H1 (cell line): ENCODE data around the gene TMPRSS4. TPM values are rescaled to one million over a fixed set of nuclear protein-coding genes. Genes with fewer than 3 reads are reported as not detected.

Source experiments
- CTCF ChIA-PET: fragments of 300-600 bp; sonication (Branson Sonifier 250); formaldehyde crosslinking; loops from one replicate; lab custom pipeline; 2021; ENCODE audit not compliant: partially characterized antibody; lab: Charles Lee
- POLR2A ChIA-PET: fragments of 300-600 bp; sonication (Branson Sonifier 250); formaldehyde crosslinking; loops from one replicate; lab custom pipeline; 2021; ENCODE audit warnings: inconsistent platforms; ENCODE audit not compliant: partially characterized antibody; lab: Charles Lee
- DNase-seq, 2 experiments: peaks; one replicate each; pipeline versions ENCODE4 v3.0.0 to v3.0.0-alpha.2; 2010 to 2022; ENCODE audit warnings: low spot score in 2 of 2, low read depth in 1 of 2, mixed read lengths in 1 of 2
- FAIRE-seq: peaks from 2 replicates; lab custom pipeline; 2011; peaks lifted over from hg19 to GRCh38; lab: Jason Lieb, UNC
- H2AFZ ChIP-seq: 2 replicates; pipeline ENCODE4 v1.8.1; 2012; ENCODE audit warnings: low read length, inconsistent platforms
- H2AK5ac ChIP-seq: 2 replicates; pipeline ENCODE4 v1.6.1; 2013; ENCODE audit warnings: low read depth, low read length
- H2BK120ac ChIP-seq: replicated peaks from 2 replicates; pipeline ENCODE3; 2013; ENCODE audit warnings: low read depth, low read length, inconsistent platforms
- H2BK12ac ChIP-seq: 2 replicates; pipeline ENCODE4 v1.6.1; 2013; ENCODE audit warnings: low read depth, low read length
- H2BK15ac ChIP-seq: 2 replicates; pipeline ENCODE4 v1.6.1; 2013; ENCODE audit warnings: low read length
- H2BK20ac ChIP-seq: 2 replicates; pipeline ENCODE4 v1.6.1; 2013; ENCODE audit warnings: low read length
- H2BK5ac ChIP-seq: 2 replicates; pipeline ENCODE4 v1.6.1; 2013; ENCODE audit warnings: low read depth, low read length
- H3K14ac ChIP-seq: 2 replicates; pipeline ENCODE4 v1.6.1; 2013; ENCODE audit warnings: inconsistent platforms; ENCODE audit not compliant: insufficient read length
- H3K18ac ChIP-seq: 2 replicates; pipeline ENCODE4 v1.6.1; 2013; ENCODE audit warnings: low read length; ENCODE audit errors: extremely low read depth
- H3K23ac ChIP-seq: 2 replicates; pipeline ENCODE4 v1.6.1; 2013; ENCODE audit warnings: inconsistent platforms; ENCODE audit not compliant: insufficient read length
- H3K23me2 ChIP-seq: 2 replicates; pipeline ENCODE4 v1.6.1; 2013; ENCODE audit warnings: low read depth, low read length
- H3K27ac ChIP-seq: 2 replicates; pipeline ENCODE4 v1.6.1; 2011; ENCODE audit warnings: low read depth, low read length, inconsistent platforms
- H3K27me3 ChIP-seq, 4 experiments: replicated peaks in 1 of 4; 1 replicate in 1 of 4; 2 replicates in 3 of 4; pipeline versions ENCODE4 v1.6.1 to v1.8.1; 2011 to 2013; ENCODE audit warnings: low read length in 3 of 4, mild to moderate bottlenecking in 3 of 4, inconsistent platforms in 2 of 4, mixed read lengths in 2 of 4, moderate library complexity in 1 of 4; ENCODE audit not compliant: control insufficient read depth in 3 of 4, insufficient read depth in 3 of 4; ENCODE audit errors: extremely low read depth in 1 of 4
- H3K36me3 ChIP-seq, 4 experiments: 2 replicates each; pipeline versions ENCODE4 v1.6.1 to v1.8.1; 2011 to 2013; ENCODE audit warnings: mild to moderate bottlenecking in 4 of 4, low read length in 3 of 4, moderate library complexity in 2 of 4, control low read depth in 1 of 4, inconsistent platforms in 1 of 4; ENCODE audit not compliant: insufficient read depth in 4 of 4, control insufficient read depth in 2 of 4
- H3K4ac ChIP-seq: replicated peaks from 2 replicates; pipeline ENCODE3; 2013; ENCODE audit warnings: low read length, low read depth, mixed read lengths, inconsistent platforms; ENCODE audit not compliant: insufficient read length
- H3K4me1 ChIP-seq, 4 experiments: replicated peaks in 1 of 4; 1 replicate in 1 of 4; 2 replicates in 3 of 4; pipeline versions ENCODE4 v1.6.1 to v1.8.1; 2011 to 2013; ENCODE audit warnings: low read length in 3 of 4, inconsistent platforms in 2 of 4, mixed read lengths in 1 of 4; ENCODE audit not compliant: insufficient read depth in 4 of 4, control insufficient read depth in 3 of 4
- H3K4me2 ChIP-seq, 2 experiments: 2 replicates each; pipeline versions ENCODE4 v1.6.1 to v1.8.1; 2011 to 2013; ENCODE audit warnings: low read depth in 2 of 2, low read length in 2 of 2, control low read depth in 1 of 2, inconsistent platforms in 1 of 2, mild to moderate bottlenecking in 1 of 2; ENCODE audit not compliant: insufficient read depth in 1 of 2
- H3K4me3 ChIP-seq, 4 experiments: fragments of 200-600, 300-600 bp in 1 of 4; sonication (generic), shearing (Covaris generic), sonication (Bioruptor Twin) in 1 of 4; 2 replicates each; pipeline versions ENCODE4 v1.5.1 to v1.8.1; 2011 to 2016; ENCODE audit warnings: low read length in 4 of 4, low read depth in 3 of 4, control low read depth in 2 of 4, inconsistent platforms in 2 of 4, mild to moderate bottlenecking in 2 of 4, mixed read lengths in 1 of 4, moderate library complexity in 1 of 4; ENCODE audit not compliant: insufficient read depth in 2 of 4; ENCODE audit errors: extremely low read depth in 1 of 4
- H3K56ac ChIP-seq: replicated peaks from 2 replicates; pipeline ENCODE3; 2013; ENCODE audit warnings: low read depth, mild to moderate bottlenecking, mixed read lengths, low read length, inconsistent platforms; ENCODE audit not compliant: insufficient read length
- H3K79me1 ChIP-seq: 2 replicates; pipeline ENCODE4 v1.6.1; 2013; ENCODE audit warnings: low read depth, low read length, control low read depth
- H3K79me2 ChIP-seq, 2 experiments: 2 replicates each; pipeline versions ENCODE4 v1.6.1 to v1.8.1; 2012 to 2013; ENCODE audit warnings: low read length in 2 of 2, mild to moderate bottlenecking in 2 of 2, inconsistent platforms in 1 of 2; ENCODE audit not compliant: insufficient read depth in 2 of 2, control insufficient read depth in 1 of 2
- H3K9ac ChIP-seq, 4 experiments: replicated peaks in 1 of 4; 1 replicate in 1 of 4; 2 replicates in 3 of 4; pipeline versions ENCODE4 v1.6.1 to v1.8.1; 2011 to 2013; ENCODE audit warnings: low read depth in 3 of 4, low read length in 3 of 4, control low read depth in 2 of 4, mild to moderate bottlenecking in 2 of 4, moderate library complexity in 2 of 4, inconsistent platforms in 1 of 4; ENCODE audit errors: extremely low read depth in 1 of 4
- H3K9me3 ChIP-seq, 2 experiments: 2 replicates each; pipeline versions ENCODE4 v1.6.1 to v1.8.1; 2012 to 2013; ENCODE audit warnings: mild to moderate bottlenecking in 2 of 2, moderate library complexity in 2 of 2, control low read depth in 1 of 2, inconsistent platforms in 1 of 2, low read depth in 1 of 2, low read length in 1 of 2, mixed read lengths in 1 of 2; ENCODE audit not compliant: insufficient read depth in 2 of 2
- H4K20me1 ChIP-seq, 2 experiments: replicated peaks in 1 of 2; 2 replicates each; pipeline versions ENCODE3 to v1.8.1; 2011 to 2013; ENCODE audit warnings: inconsistent platforms in 2 of 2, low read length in 2 of 2, mild to moderate bottlenecking in 1 of 2; ENCODE audit not compliant: insufficient read depth in 2 of 2, control insufficient read depth in 1 of 2
- H4K5ac ChIP-seq: 2 replicates; pipeline ENCODE4 v1.6.1; 2013; ENCODE audit warnings: low read length, low read depth, mixed read lengths, inconsistent platforms; ENCODE audit not compliant: insufficient read length
- H4K8ac ChIP-seq: 2 replicates; pipeline ENCODE4 v1.8.0; 2013; ENCODE audit warnings: mild to moderate bottlenecking, moderate library complexity, low read length, inconsistent platforms; ENCODE audit not compliant: insufficient read depth; ENCODE audit errors: extremely low read depth
- H4K91ac ChIP-seq: replicated peaks from 2 replicates; pipeline ENCODE3; 2013; ENCODE audit warnings: low read length, mixed read lengths, inconsistent platforms; ENCODE audit not compliant: insufficient read length
- BRCA1 ChIP-seq: IDR thresholded peaks from 2 replicates; pipeline ENCODE4 v1.6.1; 2012; ENCODE audit warnings: low read depth, low read length, improper control_type of control experiment
- CHD1 ChIP-seq: IDR thresholded peaks from 2 replicates; pipeline ENCODE4 v1.6.1; 2012; ENCODE audit warnings: low read depth, low read length, improper control_type of control experiment
- CREB1 ChIP-seq: IDR thresholded peaks from 2 replicates; pipeline ENCODE4 v1.6.1; 2012; ENCODE audit warnings: inconsistent platforms
- FOSL1 ChIP-seq: IDR thresholded peaks from 2 replicates; pipeline ENCODE4 v1.6.1; 2011; ENCODE audit warnings: mild to moderate bottlenecking, low read depth, low read length, moderate library complexity; ENCODE audit not compliant: insufficient read depth
- HDAC2 ChIP-seq, 2 experiments: fragments of 300-600 bp in 1 of 2; sonication (generic) in 1 of 2; IDR thresholded peaks; 2 replicates each; pipeline ENCODE4 v1.6.1; 2011 to 2012; ENCODE audit warnings: low read depth in 2 of 2, low read length in 2 of 2, mild to moderate bottlenecking in 2 of 2, moderate library complexity in 2 of 2, borderline replicate concordance in 1 of 2, inconsistent platforms in 1 of 2
- HDAC6 ChIP-seq: IDR thresholded peaks from one replicate; pipeline ENCODE4 v1.7.1; 2012; ENCODE audit warnings: low read depth, mild to moderate bottlenecking, inconsistent platforms, low read length, moderate library complexity
- POU5F1 ChIP-seq: IDR thresholded peaks from 2 replicates; pipeline ENCODE4 v1.6.1; 2011; ENCODE audit warnings: low read depth, mild to moderate bottlenecking, low read length, moderate library complexity
- RBBP5 ChIP-seq: IDR thresholded peaks from 2 replicates; pipeline ENCODE4 v1.7.1; 2012; ENCODE audit warnings: low read depth, mild to moderate bottlenecking, inconsistent platforms, low read length, moderate library complexity, borderline replicate concordance
- SUZ12 ChIP-seq: fragments of 200-600 bp; sonication (generic); IDR thresholded peaks from 2 replicates; pipeline ENCODE4 v1.6.1; 2012; ENCODE audit warnings: mild to moderate bottlenecking, inconsistent platforms, low read length, moderate library complexity, mixed read lengths
- ZNF274 ChIP-seq: IDR thresholded peaks from 2 replicates; pipeline ENCODE4 v1.7.0; 2012; ENCODE audit warnings: low read length, borderline replicate concordance; ENCODE audit errors: extremely low read depth
- WGBS, 2 experiments: shearing (Covaris generic) in 1 of 2; methylation state at CpG; one replicate each; pipeline versions ENCODE4 v1.1.6 to v1.1.7; 2013 to 2015; ENCODE audit warnings: low lambda C conversion rate in 2 of 2, mixed read lengths in 2 of 2, inconsistent platforms in 1 of 2, low coverage in 1 of 2, missing lambda C conversion rate in 1 of 2; ENCODE audit not compliant: insufficient replicate concordance in 2 of 2, insufficient coverage in 1 of 2, insufficient read length in 1 of 2; ENCODE audit errors: extremely low coverage in 1 of 2, missing lambda C conversion rate in 1 of 2; 5-methylcytosine and 5-hydroxymethylcytosine counted together
- polyA plus RNA-seq, 7 experiments: library from polyadenylated mRNA; depleted of rRNA in 3 of 7; stranded (reverse) in 5 of 7; unstranded in 2 of 7; fragments of >200 nt in 5 of 7; fragments of 200-250 nt in 2 of 7; gene quantifications; 1 replicate in 5 of 7; 2 replicates in 1 of 7; 4 replicates in 1 of 7; pipeline versions ENCODE4 v1.2.1 to v1.2.3, GENCODE V29; 2011 to 2013; ENCODE audit warnings: missing spikeins in 2 of 7, mixed read lengths in 2 of 7
- total RNA-seq: library from RNA; stranded (reverse); fragmentation: NEBNext Ultra II Directional; extraction: Animal tissue kit (Norgen Biotek cat#: 25700); gene quantifications from 2 replicates; pipeline ENCODE4 v1.2.1, GENCODE V29; 2021

Gene TMPRSS4
- total and polyA plus RNA-seq, 2 of the 8 experiments (the other 6 are each of a cell fraction or from before 2014, with no cell fraction given), result 0.11 to 0.58 TPM

- FAIRE-seq (no peak), DNase-seq (no peak)
- H3K79me2 ChIP-seq, result no peaks in the 10 kb centered on the region
- no peaks in the 10 kb centered on the region for H3K23me2 ChIP-seq
- no peak overlapping the region for H3K4me3 ChIP-seq
- H3K4me2 ChIP-seq, result no peak overlapping the region
- H3K36me3 ChIP-seq, result no peaks in the 10 kb centered on the region
- H2AFZ ChIP-seq, result no peak overlapping the region
- no peak overlapping the region for H3K56ac ChIP-seq
- H3K79me1 ChIP-seq, result no peaks in the 10 kb centered on the region
- ChIA-PET CTCF (interaction anchor here (1.5 to 1.8 kb wide), 2 partner anchors 98 to 203 kb away, joined by 4 to 9 read pairs; no protein-coding TSS in a partner anchor), POLR2A (no interaction called here)
- H2BK20ac ChIP-seq, result no peak overlapping the region
- no peak overlapping the region for H2BK5ac ChIP-seq
- no peaks in the 10 kb centered on the region for H3K27me3 ChIP-seq
- no peak overlapping the region for H3K9ac ChIP-seq
- WGBS, 2 experiments, result 88% methylated on average over 2 of the region's 2 CpGs; no CpG with 5 or more reads in 1 of the 2 experiments
- no peak overlapping the region for H4K8ac ChIP-seq
- H4K5ac ChIP-seq, result no peak overlapping the region
- no peak overlapping the region for H3K4ac ChIP-seq
- H3K9me3 ChIP-seq, result no peaks in the 10 kb centered on the region
- no peak overlapping the region for H3K27ac ChIP-seq
- no peak overlapping the region for H2BK120ac ChIP-seq
- no peak overlapping the region for H4K91ac ChIP-seq
- no peaks in the 10 kb centered on the region for H3K4me1 ChIP-seq
- no peak overlapping the region for H2BK15ac ChIP-seq
- H3K23ac ChIP-seq, result no peak overlapping the region
- TF ChIP-seq ZNF274, result no peak
- TF ChIP-seq HDAC2 (IDR thresholded peaks at IDR 0.05; ENCODE audit: borderline replicate concordance in 1 of 2, low read depth in 2 of 2, low read length in 2 of 2), result no peak
- no peak for TF ChIP-seq SUZ12
- no peak for TF ChIP-seq HDAC6
- no peak for TF ChIP-seq POU5F1
- TF ChIP-seq FOSL1, result no peak
- TF ChIP-seq CREB1, result no peak
- TF ChIP-seq CHD1, result no peak
- no peak for TF ChIP-seq BRCA1
- TF ChIP-seq RBBP5, result no peak
- H3K14ac ChIP-seq, result no peak overlapping the region
- H2BK12ac ChIP-seq, result no peak overlapping the region
- no peaks in the 10 kb centered on the region for H4K20me1 ChIP-seq
- H2AK5ac ChIP-seq, result no peak overlapping the region
- H3K18ac ChIP-seq, result no peak overlapping the region
Observed at GRCh38 chr11:118045191-118045590, 31.7 kb upstream of the TMPRSS4 start.
